IMR-90 (cell line): ENCODE data around the gene CCNC. TPM values are rescaled to one million over a fixed set of nuclear protein-coding genes. Genes with fewer than 3 reads are reported as not detected.

Source experiments
- ATAC-seq: fragments of 200-7000 bp; cut with Tn5 transposase; 2 replicates; pipeline ENCODE4 v1.9.1; 2020; ENCODE audit warnings: low read depth, mild to moderate bottlenecking, moderate library complexity
- BruUV-seq: library from RNA; stranded (reverse); fragments of 400-500 nt; replicated peaks from 2 replicates; lab custom pipeline; 2021; lab: Mats Ljungman, UMichigan
- CTCF ChIA-PET: fragments of 300-600 bp; formaldehyde crosslinking; extraction: SDS; loops from one replicate; lab custom pipeline; 2021; ENCODE audit warnings: antibody characterized with exemption; lab: Yijun Ruan, JAX
- POLR2A ChIA-PET: fragments of 300-600 bp; sonication (Branson Sonifier 250); formaldehyde crosslinking; loops from one replicate; lab custom pipeline; 2022; ENCODE audit warnings: antibody characterized with exemption; ENCODE audit not compliant: unreplicated experiment; lab: Charles Lee
- DNase-seq: peaks from one replicate; pipeline ENCODE4 v3.0.0; 2013
- H2AFZ ChIP-seq: replicated peaks from 2 replicates; pipeline ENCODE3; 2013; ENCODE audit warnings: low read length, mild to moderate bottlenecking; ENCODE audit not compliant: poor library complexity
- H2AK5ac ChIP-seq: 2 replicates; pipeline ENCODE4 v1.6.1; 2013; ENCODE audit warnings: low read depth, low read length, inconsistent platforms
- H2AK9ac ChIP-seq: replicated peaks from 2 replicates; pipeline ENCODE3; 2013; ENCODE audit warnings: mild to moderate bottlenecking, low read depth, low read length, moderate library complexity; ENCODE audit not compliant: poor library complexity
- H2BK120ac ChIP-seq: 2 replicates; pipeline ENCODE4 v1.6.1; 2013; ENCODE audit warnings: low read depth, low read length, inconsistent platforms
- H2BK15ac ChIP-seq: 3 replicates; pipeline ENCODE4 v1.6.1; 2013; ENCODE audit warnings: low read depth, low read length, inconsistent platforms
- H2BK20ac ChIP-seq: 2 replicates; pipeline ENCODE4 v1.6.1; 2013; ENCODE audit warnings: low read depth, mild to moderate bottlenecking, inconsistent platforms, low read length, moderate library complexity
- H2BK5ac ChIP-seq: 2 replicates; pipeline ENCODE4 v1.6.1; 2013; ENCODE audit warnings: mild to moderate bottlenecking, low read depth, low read length, inconsistent platforms; ENCODE audit not compliant: poor library complexity, severe bottlenecking
- H3K14ac ChIP-seq: replicated peaks from 2 replicates; pipeline ENCODE4 v1.6.1; 2013; ENCODE audit warnings: low read depth, low read length, inconsistent platforms
- H3K18ac ChIP-seq: 2 replicates; pipeline ENCODE4 v1.6.1; 2013; ENCODE audit warnings: low read depth, low read length, control low read depth
- H3K23ac ChIP-seq: 2 replicates; pipeline ENCODE4 v1.6.1; 2013; ENCODE audit warnings: low read depth, low read length, inconsistent platforms
- H3K27ac ChIP-seq: 2 replicates; pipeline ENCODE4 v1.5.1; 2013; ENCODE audit warnings: mild to moderate bottlenecking, control low read depth, low read length; ENCODE audit not compliant: insufficient read depth
- H3K27me3 ChIP-seq: 2 replicates; pipeline ENCODE4 v1.6.1; 2013; ENCODE audit warnings: low read length; ENCODE audit not compliant: control insufficient read depth, insufficient read depth
- H3K36me3 ChIP-seq: 2 replicates; pipeline ENCODE4 v1.6.1; 2013; ENCODE audit warnings: low read length, mixed read lengths; ENCODE audit not compliant: control insufficient read depth, insufficient read depth
- H3K4ac ChIP-seq: 2 replicates; pipeline ENCODE4 v1.6.1; 2013; ENCODE audit warnings: low read depth, low read length, inconsistent platforms
- H3K4me1 ChIP-seq: 2 replicates; pipeline ENCODE4 v1.6.1; 2013; ENCODE audit warnings: low read length, mixed read lengths; ENCODE audit not compliant: control insufficient read depth, insufficient read depth
- H3K4me2 ChIP-seq: 2 replicates; pipeline ENCODE4 v1.6.1; 2013; ENCODE audit warnings: low read depth, mild to moderate bottlenecking, control low read depth, low read length, moderate library complexity
- H3K4me3 ChIP-seq: 2 replicates; pipeline ENCODE4 v1.5.1; 2013; ENCODE audit warnings: low read depth, mild to moderate bottlenecking, control low read depth, low read length, moderate library complexity; ENCODE audit not compliant: insufficient read depth
- H3K56ac ChIP-seq: 2 replicates; pipeline ENCODE4 v1.6.1; 2013; ENCODE audit warnings: low read length, inconsistent platforms; ENCODE audit not compliant: insufficient read depth; ENCODE audit errors: extremely low read depth
- H3K79me1 ChIP-seq, 2 experiments: 2 replicates each; pipeline ENCODE4 v1.6.1; 2013; ENCODE audit warnings: low read length in 2 of 2, inconsistent platforms in 1 of 2, low read depth in 1 of 2
- H3K9ac ChIP-seq: 2 replicates; pipeline ENCODE4 v1.6.1; 2013; ENCODE audit warnings: low read depth, low read length, control low read depth
- H3K9me1 ChIP-seq: 2 replicates; pipeline ENCODE4 v1.6.1; 2013; ENCODE audit warnings: low read length, inconsistent platforms; ENCODE audit not compliant: insufficient read depth
- H3K9me3 ChIP-seq: 2 replicates; pipeline ENCODE4 v1.6.1; 2013; ENCODE audit warnings: low read length; ENCODE audit not compliant: control insufficient read depth, insufficient read depth
- H4K20me1 ChIP-seq: 2 replicates; pipeline ENCODE4 v1.6.1; 2013; ENCODE audit warnings: low read length, inconsistent platforms; ENCODE audit not compliant: insufficient read depth
- H4K5ac ChIP-seq: 2 replicates; pipeline ENCODE4 v1.6.1; 2013; ENCODE audit warnings: mild to moderate bottlenecking, low read depth, low read length, control low read depth
- H4K8ac ChIP-seq, 2 experiments: 2 replicates each; pipeline ENCODE4 v1.6.1; 2013; ENCODE audit warnings: low read depth in 2 of 2, low read length in 2 of 2, control low read depth in 1 of 2, inconsistent platforms in 1 of 2
- H4K91ac ChIP-seq: 2 replicates; pipeline ENCODE4 v1.6.1; 2013; ENCODE audit warnings: low read depth, low read length, inconsistent platforms; ENCODE audit not compliant: insufficient read depth
- CEBPB ChIP-seq: IDR thresholded peaks from 2 replicates; pipeline ENCODE4 v1.6.1; 2012; ENCODE audit warnings: low read depth, low read length, improper control_type of control experiment
- CHD1 ChIP-seq: IDR thresholded peaks from 2 replicates; pipeline ENCODE4 v1.6.1; 2012; ENCODE audit warnings: low read depth, low read length, improper control_type of control experiment
- POLR2A ChIP-seq: IDR thresholded peaks from 2 replicates; pipeline ENCODE4 v1.6.1; 2012; ENCODE audit warnings: mild to moderate bottlenecking, low read depth, low read length
- WGBS, 2 experiments: methylation state at CpG; one replicate each; pipeline versions ENCODE4 v1.1.5 to v1.1.7; 2013; ENCODE audit warnings: missing lambda C conversion rate in 2 of 2; ENCODE audit not compliant: insufficient read length in 1 of 2; ENCODE audit errors: extremely low coverage in 2 of 2; 5-methylcytosine and 5-hydroxymethylcytosine counted together
- dilution Hi-C: fragments of 300-500 bp; cut with HindIII; formaldehyde crosslinking; loops from one replicate; pipeline ENCODE4 v1.14.3; 2018; ENCODE audit warnings: low sequenced_read_pairs; ENCODE audit not compliant: unreplicated experiment
- in situ Hi-C: fragments of 300-500 bp; cut with MboI; formaldehyde crosslinking; loops from 3 replicates; pipeline ENCODE4 v1.14.3; 2019; ENCODE audit warnings: low sequenced_read_pairs, inconsistent platforms, mixed read lengths
- intact Hi-C: fragments of 100-400 bp; cut with micrococcal nuclease; formaldehyde crosslinking; loops from 2 replicates; pipeline ENCODE4 v1.10.0; 2022
- polyA plus RNA-seq, 3 experiments: library from polyadenylated mRNA; depleted of rRNA; stranded (reverse); fragments of >200 nt; gene quantifications; 2 replicates each; pipeline ENCODE4 v1.2.3, GENCODE V29; 2012; ENCODE audit warnings: low replicate concordance in 1 of 3
- total RNA-seq: library from RNA; depleted of rRNA; stranded (reverse); fragments of >200 nt; gene quantifications from 2 replicates; pipeline ENCODE4 v1.2.3, GENCODE V29; 2012

CCNC gene
- total and polyA plus RNA-seq, 2 of the 4 experiments (the other 2 are of a cell fraction), result 30.1 to 95.7 TPM

- H4K8ac ChIP-seq, result no peak overlapping the region
- H3K18ac ChIP-seq, result no peak overlapping the region
- H2BK15ac ChIP-seq, result no peak overlapping the region
- intact Hi-C loops (loop anchor here (10.0 kb wide), 1 partner anchor 154 kb away; no protein-coding TSS in a partner anchor), dilution Hi-C loops (no loop called here), in situ Hi-C loops (no loop called here)
- no peaks in the 10 kb centered on the region for H3K9me1 ChIP-seq
- no peaks in the 10 kb centered on the region for H3K9me3 ChIP-seq
- no peak overlapping the region for H3K4me2 ChIP-seq
- no peaks in the 10 kb centered on the region for H3K4me1 ChIP-seq
- no peak overlapping the region for H2AFZ ChIP-seq
- H4K20me1 ChIP-seq, result peaks cover 2% of the 10 kb centered on the region
- POLR2A ChIA-PET, result no interaction called here
- no peaks in the 10 kb centered on the region for H3K27me3 ChIP-seq
- H3K4ac ChIP-seq, result no peak overlapping the region
- no peak overlapping the region for H2BK20ac ChIP-seq
- no CpG with 5 or more reads among the region's 2 CpGs for WGBS, 2 experiments
- ATAC-seq, result no peak
- no peak overlapping the region for H4K91ac ChIP-seq
- no peak overlapping the region for H3K56ac ChIP-seq
- no peak overlapping the region for H4K5ac ChIP-seq
- H2BK120ac ChIP-seq, result no peak overlapping the region
- H2AK9ac ChIP-seq, result no peak overlapping the region
- no TSS peak for BruUV-seq
- CTCF ChIA-PET, result interaction anchor here (0.8 kb wide), 1 partner anchor 187 kb away, joined by 3 read pairs; no protein-coding TSS in a partner anchor
- H2BK5ac ChIP-seq, result no peak overlapping the region
- H3K4me3 ChIP-seq, result no peak overlapping the region
- peaks cover 6 to 10% of the 10 kb centered on the region in 2 experiments; a peak in 3 of 4 replicates for H3K79me1 ChIP-seq
- TF ChIP-seq POLR2A, result no peak
- peak; percentile 60 for TF ChIP-seq CEBPB
- no peak for TF ChIP-seq CHD1
- no peak overlapping the region for H3K9ac ChIP-seq
- DNase-seq, result no peak
- H3K36me3 ChIP-seq, result peaks cover 18% of the 10 kb centered on the region
- no peak overlapping the region for H2AK5ac ChIP-seq
- H3K14ac ChIP-seq, result no peak overlapping the region
- no peak overlapping the region for H3K27ac ChIP-seq
- no peak overlapping the region for H3K23ac ChIP-seq
Observed at GRCh38 chr6:99559057-99559456, 9.4 kb downstream of the CCNC start.
